ENCODE measurements around the gene MYL10. TPM values are rescaled to one million over a fixed set of nuclear protein-coding genes. Genes with fewer than 3 reads are reported as not detected.

The MYL10 gene
- total RNA-seq, 1 donor from 2014 or later = not detected

GRCh38 chr7:101631224-101631714 lies 2.2 kb upstream of the MYL10 start:
- H3K27ac Mint-ChIP-seq (ENCODE audit: unreplicated experiment) = peak overlapping the region; percentile 38
- TF ChIP-seq CTCF (conservative IDR thresholded peaks at IDR 0.05) = no peak
- no peak overlapping the region for H3K4me3 Mint-ChIP-seq

GRCh38 chr7:101630591-101630990 lies 1.5 kb upstream of the MYL10 start:
- no peak overlapping the region for H3K4me3 Mint-ChIP-seq
- H3K9me3 Mint-ChIP-seq = no peaks in the 10 kb centered on the region
- no peak for TF ChIP-seq CTCF (conservative IDR thresholded peaks at IDR 0.05)
- H3K36me3 Mint-ChIP-seq (ENCODE audit: low read depth) = no peaks in the 10 kb centered on the region
- peaks cover 11% of the 10 kb centered on the region for H3K27me3 Mint-ChIP-seq (ENCODE audit: low read depth)
- H3K27ac Mint-ChIP-seq (ENCODE audit: unreplicated experiment) = no peak overlapping the region
- no peak for DNase-seq (ENCODE audit: low read depth, low spot score)
- H3K4me1 Mint-ChIP-seq = peaks cover 15% of the 10 kb centered on the region

More at GRCh38 chr7:101631224-101631714, 2.2 kb upstream of the MYL10 start:
- no peak for DNase-seq (ENCODE audit: low read depth, low spot score)
- Mint-ChIP-seq H3K27me3 (ENCODE audit: low read depth) (peaks cover 4% of the 10 kb centered on the region), H3K4me1 (peaks cover 8% of the 10 kb centered on the region), H3K36me3 (ENCODE audit: low read depth) (no peaks in the 10 kb centered on the region), H3K9me3 (no peaks in the 10 kb centered on the region)

- no peak for DNase-seq (ENCODE audit: low read depth, low spot score)
- H3K27ac Mint-ChIP-seq (ENCODE audit: unreplicated experiment) = no peak overlapping the region
- peaks cover 27% of the 10 kb centered on the region for H3K27me3 Mint-ChIP-seq (ENCODE audit: low read depth)
- H3K4me3 Mint-ChIP-seq = no peak overlapping the region
- no peak for TF ChIP-seq CTCF (conservative IDR thresholded peaks at IDR 0.05)
- no peaks in the 10 kb centered on the region for H3K36me3 Mint-ChIP-seq (ENCODE audit: low read depth)
- peaks cover 24% of the 10 kb centered on the region for H3K4me1 Mint-ChIP-seq
- no peaks in the 10 kb centered on the region for H3K9me3 Mint-ChIP-seq
These were observed 574 bp downstream of the MYL10 start for GRCh38 chr7:101628522-101628921.

- peak overlapping the region; percentile 63 for H3K27ac Mint-ChIP-seq (ENCODE audit: unreplicated experiment)
- H3K4me3 Mint-ChIP-seq = no peak overlapping the region
- peaks cover 24% of the 10 kb centered on the region for H3K4me1 Mint-ChIP-seq
- DNase-seq (ENCODE audit: low read depth, low spot score) = no peak
- H3K36me3 Mint-ChIP-seq (ENCODE audit: low read depth) = no peaks in the 10 kb centered on the region
- no peaks in the 10 kb centered on the region for H3K9me3 Mint-ChIP-seq
- peaks cover 31% of the 10 kb centered on the region for H3K27me3 Mint-ChIP-seq (ENCODE audit: low read depth)
- no peak for TF ChIP-seq CTCF (conservative IDR thresholded peaks at IDR 0.05)
These were observed 2.3 kb downstream of the MYL10 start for GRCh38 chr7:101626758-101627157.

- Mint-ChIP-seq H3K36me3 (ENCODE audit: low read depth) (no peaks in the 10 kb centered on the region), H3K9me3 (no peaks in the 10 kb centered on the region), H3K27me3 (ENCODE audit: low read depth) (peaks cover 31% of the 10 kb centered on the region), H3K27ac (ENCODE audit: unreplicated experiment) (no peak overlapping the region), H3K4me1 (peaks cover 21% of the 10 kb centered on the region), H3K4me3 (no peak overlapping the region)
- no peak for TF ChIP-seq CTCF (conservative IDR thresholded peaks at IDR 0.05)
- DNase-seq (ENCODE audit: low read depth, low spot score) = no peak
These were observed 2.9 kb downstream of the MYL10 start for GRCh38 chr7:101626069-101626671.

Data from neural crest cell (in vitro differentiated cells).